C4-2B (cell line): ENCODE data around the gene EIF4E3.

Source experiments
- ZFX ChIP-seq: fragments of 450-650 bp; IDR thresholded peaks from 2 replicates; pipeline ENCODE4 v1.6.1; 2017
- TF ChIP-seq, protein P1 (sequence below): fragments of 450-650 bp; conservative IDR thresholded peaks from 2 replicates; pipeline ENCODE4 v1.5.1; 2017; ENCODE audit warnings: mild to moderate bottlenecking

GRCh38 chr3:71713041-71713440 is 12.2 kb downstream of the EIF4E3 start:
- TF ChIP-seq, protein P1, sequence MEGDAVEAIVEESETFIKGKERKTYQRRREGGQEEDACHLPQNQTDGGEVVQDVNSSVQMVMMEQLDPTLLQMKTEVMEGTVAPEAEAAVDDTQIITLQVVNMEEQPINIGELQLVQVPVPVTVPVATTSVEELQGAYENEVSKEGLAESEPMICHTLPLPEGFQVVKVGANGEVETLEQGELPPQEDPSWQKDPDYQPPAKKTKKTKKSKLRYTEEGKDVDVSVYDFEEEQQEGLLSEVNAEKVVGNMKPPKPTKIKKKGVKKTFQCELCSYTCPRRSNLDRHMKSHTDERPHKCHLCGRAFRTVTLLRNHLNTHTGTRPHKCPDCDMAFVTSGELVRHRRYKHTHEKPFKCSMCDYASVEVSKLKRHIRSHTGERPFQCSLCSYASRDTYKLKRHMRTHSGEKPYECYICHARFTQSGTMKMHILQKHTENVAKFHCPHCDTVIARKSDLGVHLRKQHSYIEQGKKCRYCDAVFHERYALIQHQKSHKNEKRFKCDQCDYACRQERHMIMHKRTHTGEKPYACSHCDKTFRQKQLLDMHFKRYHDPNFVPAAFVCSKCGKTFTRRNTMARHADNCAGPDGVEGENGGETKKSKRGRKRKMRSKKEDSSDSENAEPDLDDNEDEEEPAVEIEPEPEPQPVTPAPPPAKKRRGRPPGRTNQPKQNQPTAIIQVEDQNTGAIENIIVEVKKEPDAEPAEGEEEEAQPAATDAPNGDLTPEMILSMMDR, result no peak
- TF ChIP-seq ZFX, result no peak
